Breast epithelium (tissue), 3 donors: ENCODE data around the gene GNA12.

Experiments
- CTCF ChIP-seq, 3 donors: fragments of 450-650 bp; IDR thresholded peaks; one replicate each; pipeline ENCODE4 v1.5.1; 2016 to 2017; ENCODE audit warnings: antibody characterized with exemption in 3 of 3, mild to moderate bottlenecking in 3 of 3, moderate library complexity in 3 of 3
- POLR2A ChIP-seq: fragments of 450-650 bp; IDR thresholded peaks from one replicate; pipeline ENCODE4 v1.6.1; 2016; ENCODE audit warnings: antibody characterized with exemption, mild to moderate bottlenecking, moderate library complexity

- TF ChIP-seq CTCF (IDR thresholded peaks at IDR 0.05): no peak
- no peak for TF ChIP-seq POLR2A
Measured at GRCh38 chr7:2718296-2718965, 125.7 kb downstream of the GNA12 start.
